ENCODE data around the gene OSBPL9. TPM values are rescaled to one million over a fixed set of nuclear protein-coding genes. Genes with fewer than 3 reads are reported as not detected.

OSBPL9 gene
- total and polyA plus RNA-seq, 9 of the 15 experiments (the other 6 are each of a cell fraction or from before 2014, with no cell fraction given), result 43.9 to 217 (median 170) TPM

- Histone ChIP-seq H3K27me3 (ENCODE audit: control insufficient read depth in 2 of 2, insufficient read depth in 2 of 2, low read length in 2 of 2) (no peaks in the 10 kb centered on the region), H2AFZ (ENCODE audit: low read depth, low read length) (no peak overlapping the region), H3K4me1 (replicated peaks in 1 of 2; ENCODE audit: control insufficient read depth in 2 of 2, insufficient read depth in 2 of 2, low read length in 2 of 2) (peaks cover 6 to 49% of the 10 kb centered on the region in 2 experiments; a peak in 4 of 5 replicates), H3K79me2 (ENCODE audit: control insufficient read depth, insufficient read depth, low read length) (peaks cover 91% of the 10 kb centered on the region), H3K36me3 (ENCODE audit: control insufficient read depth, insufficient read depth, low read length) (peaks cover 14% of the 10 kb centered on the region), H3K9me3 (replicated peaks; ENCODE audit: control insufficient read depth, insufficient read depth, low read depth, low read length) (no peaks in the 10 kb centered on the region), H3K9ac (ENCODE audit: insufficient read depth in 1 of 2, low read depth in 2 of 2, low read length in 2 of 2) (peak overlapping the region in 1 of 2 experiments; percentile 18; a peak in 1 of 4 replicates), H3K4me3 (no peak overlapping the region), H3K9me1 (ENCODE audit: control insufficient read depth, insufficient read depth, low read length) (no peaks in the 10 kb centered on the region), H4K20me1 (replicated peaks; ENCODE audit: control insufficient read depth, insufficient read depth, low read length) (peaks cover 4% of the 10 kb centered on the region; the same call in 1 of the 2 replicates), H3K27ac (ENCODE audit: extremely low read depth, low read depth, low read length) (peak overlapping the region; percentile 15; the same call in 1 of the 3 replicates), H3K4me2 (ENCODE audit: insufficient read depth, low read length) (no peak overlapping the region)
- in situ Hi-C loops (cut with MboI) (no loop called here), intact Hi-C loops (cut with micrococcal nuclease) (no loop called here)
- ChIA-PET POLR2A (interaction anchor here (5.9 to 6.1 kb wide), 2 partner anchors 10 kb away, joined by 44 to 52 read pairs; no protein-coding TSS in a partner anchor), CTCF (ENCODE audit: low intra/inter-chr PET ratio) (no interaction called here)
- no TSS peak for BruUV-seq (replicated peaks)
- ATAC-seq (no peak), DNase-seq (ENCODE audit: extremely low read depth in 1 of 4, low spot score in 3 of 4) (no peak), FAIRE-seq (no peak)
- 75% methylated on average over 1 of the region's 1 CpG for WGBS (ENCODE audit: insufficient coverage, low coverage, missing lambda C conversion rate)
- TF ChIP-seq U2AF1 (optimal IDR thresholded peaks at IDR 0.05; ENCODE audit: low read depth, low read length) (no peak), PHF8 (IDR thresholded peaks at IDR 0.05; ENCODE audit: borderline replicate concordance, low read length) (no peak), SIRT6 (IDR thresholded peaks at IDR 0.05; ENCODE audit: low read depth, low read length) (no peak), BHLHE40 (IDR thresholded peaks at IDR 0.05; ENCODE audit: low read length) (no peak), ETS1 (conservative IDR thresholded peaks at IDR 0.05; ENCODE audit: control insufficient read depth, low read depth, low read length) (no peak), ZNF408 (CRISPR knock-in tag; IDR thresholded peaks at IDR 0.05; ENCODE audit: low read depth) (no peak), MNT (conservative IDR thresholded peaks at IDR 0.05) (no peak), POLR2A (conservative IDR thresholded peaks at IDR 0.05) (no peak), PHF20 (IDR thresholded peaks at IDR 0.05; ENCODE audit: partially characterized antibody) (no peak), MAX (CRISPR knock-in tag; IDR thresholded peaks at IDR 0.05) (no peak), MLLT1 (IDR thresholded peaks at IDR 0.05) (0 out of 4 replicates have a peak, but pooled peaks of 1 of the 2 experiments have one; percentile 23), SMARCE1 (IDR thresholded peaks at IDR 0.05) (peak; percentile 54; the same call in 1 of the 2 replicates), ZNF133 (CRISPR knock-in tag; IDR thresholded peaks at IDR 0.05) (no peak), MTA2 (IDR thresholded peaks at IDR 0.05; ENCODE audit: low read depth) (0 out of 2 replicates have a peak, but pooled peaks have one; percentile 50), DPF2 (IDR thresholded peaks at IDR 0.05) (no peak), MIER1 (IDR thresholded peaks at IDR 0.05; ENCODE audit: low read depth) (no peak), ZNF695 (CRISPR knock-in tag; IDR thresholded peaks at IDR 0.05) (no peak), PRPF4 (IDR thresholded peaks at IDR 0.05; ENCODE audit: insufficient read depth, low read depth, low read length, poor library complexity, severe bottlenecking) (no peak), NCOR1 (IDR thresholded peaks at IDR 0.05) (peak; percentile 16; the same call in 1 of the 2 replicates), CBX2 (IDR thresholded peaks at IDR 0.05; ENCODE audit: insufficient read depth, low read length, poor library complexity, severe bottlenecking) (no peak)
Observed at GRCh38 chr1:51741121-51741681, 124.3 kb downstream of the OSBPL9 start.
